Lower leg skin (tissue), 4 donors: ENCODE results near the gene SH2B3. TPM values are rescaled to one million over a fixed set of nuclear protein-coding genes. Genes with fewer than 3 reads are reported as not detected.
A peak's percentile ranks its signal among the peaks of the same experiment; 100 is the strongest.
"Not testable (repeated sequence)": the region's sequence is repeated elsewhere in the genome, so short reads cannot be mapped to it uniquely, and the experiment has no call there.

Experiments
- DNase-seq, 2 donors: peaks; one replicate each; pipeline ENCODE4 v3.0.0-alpha.2; 2019; ENCODE audit warnings: low spot score in 2 of 2
- H3K4me3 ChIP-seq: fragments of 200-600 bp; sonication (generic); 2 replicates; pipeline ENCODE4 v1.5.1; 2017; ENCODE audit warnings: mild to moderate bottlenecking, low read depth; ENCODE audit not compliant: poor library complexity, severe bottlenecking
- CTCF ChIP-seq, 3 donors: fragments of 450-650 bp; IDR thresholded peaks; one replicate each; pipeline ENCODE4 v1.5.1; 2016; ENCODE audit warnings: antibody characterized with exemption in 3 of 3, mild to moderate bottlenecking in 3 of 3, moderate library complexity in 2 of 3
- POLR2A ChIP-seq, 2 donors: fragments of 450-650 bp; IDR thresholded peaks; one replicate each; pipeline ENCODE4 v1.6.1; 2016 to 2017; ENCODE audit warnings: antibody characterized with exemption in 2 of 2, mild to moderate bottlenecking in 1 of 2, moderate library complexity in 1 of 2
- WGBS, 2 donors: methylation state at CpG; one replicate each; pipeline ENCODE4 v1.1.5; 2018; 5-methylcytosine and 5-hydroxymethylcytosine counted together
- intact Hi-C: fragments of 100-400 bp; cut with DNase I; formaldehyde crosslinking; loops from one replicate; pipeline ENCODE4 v1.15.0; 2023; ENCODE audit warnings: low total_unique reads
- total RNA-seq, 4 donors: library from RNA; depleted of rRNA; stranded (reverse); fragments of >200 nt; gene quantifications; one replicate each; pipeline ENCODE4 v1.1.0, GENCODE V29; 2016

Gene SH2B3
- total RNA-seq, 4 donors from 2014 or later: 6.5 to 16.1 (median 8.2) TPM

GRCh38 chr12:111368291-111368787 is 37.4 kb upstream of the SH2B3 start:
- intact Hi-C loops: no loop called here
- 1% methylated on average over 16 to 18 of the region's 18 CpGs for WGBS, 2 donors
- TF ChIP-seq CTCF (IDR thresholded peaks at IDR 0.05) (no peak), POLR2A (IDR thresholded peaks at IDR 0.05) (no peak)

GRCh38 chr12:111368788-111369495 is 36.8 kb upstream of the SH2B3 start, which contains the start of gene PHETA1:
TSS of gene PHETA1 (minus strand) at chr12:111369095. CDS start at chr12:111363427, 5,668 bp downstream.
- H3K4me3 ChIP-seq: peak within 1 kb of the TSS; percentile 58
- WGBS, 2 donors: 1% methylated on average over 25 of the region's 72 CpGs
- peak; percentile 91 to 99 for DNase-seq
- TF ChIP-seq CTCF (IDR thresholded peaks at IDR 0.05) (no peak), POLR2A (IDR thresholded peaks at IDR 0.05) (no peak)
- intact Hi-C loops: no loop called here

More at GRCh38 chr12:111368291-111368787, 37.4 kb upstream of the SH2B3 start:
- H3K4me3 ChIP-seq: peak overlapping the region; percentile 58
- peak in 1 of 2 donors; percentile 89 for DNase-seq

- 40 to 44% methylated on average over 13 of the region's 13 CpGs for WGBS, 2 donors
- intact Hi-C loops: no loop called here
- no peak for DNase-seq
- TF ChIP-seq CTCF (IDR thresholded peaks at IDR 0.05) (no peak), POLR2A (IDR thresholded peaks at IDR 0.05) (no peak)
- peak overlapping the region; percentile 58 for H3K4me3 ChIP-seq
These were observed 36.1 kb upstream of the SH2B3 start for GRCh38 chr12:111369496-111370220.

GRCh38 chr12:111373231-111373630 is 32.5 kb upstream of the SH2B3 start:
- H3K4me3 ChIP-seq, DNase-seq, intact Hi-C loops: not testable (repeated sequence)
- 96 to 100% methylated on average over 1 of the region's 1 CpG for WGBS, 2 donors

- TF ChIP-seq CTCF (IDR thresholded peaks at IDR 0.05) (no peak), POLR2A (IDR thresholded peaks at IDR 0.05) (no peak)
- intact Hi-C loops: no loop called here
- WGBS, 2 donors: 92 to 93% methylated on average over 3 of the region's 3 CpGs
- H3K4me3 ChIP-seq: no peak overlapping the region
- no peak for DNase-seq
These were observed 28.3 kb upstream of the SH2B3 start for GRCh38 chr12:111377440-111377839.

GRCh38 chr12:111379942-111380554 is 25.7 kb upstream of the SH2B3 start:
- H3K4me3 ChIP-seq: no peak overlapping the region
- no peak for DNase-seq
- no peak for TF ChIP-seq CTCF (IDR thresholded peaks at IDR 0.05)
- no peak for TF ChIP-seq POLR2A (IDR thresholded peaks at IDR 0.05)
- 94 to 95% methylated on average over 6 of the region's 6 CpGs for WGBS, 2 donors
- intact Hi-C loops: no loop called here
